ENCODE measurements around the gene PSMA3. TPM values are rescaled to one million over a fixed set of nuclear protein-coding genes. Genes with fewer than 3 reads are reported as not detected.
A peak's percentile ranks its signal among the peaks of the same experiment; 100 is the strongest.

PSMA3 gene
- total RNA-seq, 6 experiments from 2014 or later: 158 to 210 (median 187) TPM

DNA sequence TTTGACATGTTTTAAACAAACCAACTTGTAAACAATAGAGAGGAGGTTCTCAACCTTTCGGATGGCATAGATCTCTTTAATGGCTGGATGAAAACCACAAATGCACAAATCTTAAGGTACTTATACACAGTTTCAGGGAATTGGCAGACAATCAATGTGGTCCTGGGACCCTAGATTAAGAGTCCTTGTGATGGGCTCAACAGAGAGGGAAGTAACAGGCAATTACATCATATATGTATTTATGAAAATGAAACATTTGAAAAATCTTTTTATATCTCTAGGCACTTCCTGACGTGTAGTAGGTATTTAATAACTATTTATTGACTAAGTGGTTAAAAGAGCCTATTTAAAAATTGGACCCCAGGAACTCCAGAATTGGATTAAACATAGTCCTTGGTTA, 43.8 kb upstream of the PSMA3 start:
- Mint-ChIP-seq H3K4me3 (peak overlapping the region; percentile 99), H3K27me3 (ENCODE audit: insufficient read depth) (peaks cover 3% of the 10 kb centered on the region), H3K9me3 (no peaks in the 10 kb centered on the region), H3K27ac (peak overlapping the region; percentile 93), H3K36me3 (ENCODE audit: low read depth) (no peaks in the 10 kb centered on the region), H3K4me1 (ENCODE audit: low read depth) (peaks cover 19% of the 10 kb centered on the region)
- TF ChIP-seq, protein P1, sequence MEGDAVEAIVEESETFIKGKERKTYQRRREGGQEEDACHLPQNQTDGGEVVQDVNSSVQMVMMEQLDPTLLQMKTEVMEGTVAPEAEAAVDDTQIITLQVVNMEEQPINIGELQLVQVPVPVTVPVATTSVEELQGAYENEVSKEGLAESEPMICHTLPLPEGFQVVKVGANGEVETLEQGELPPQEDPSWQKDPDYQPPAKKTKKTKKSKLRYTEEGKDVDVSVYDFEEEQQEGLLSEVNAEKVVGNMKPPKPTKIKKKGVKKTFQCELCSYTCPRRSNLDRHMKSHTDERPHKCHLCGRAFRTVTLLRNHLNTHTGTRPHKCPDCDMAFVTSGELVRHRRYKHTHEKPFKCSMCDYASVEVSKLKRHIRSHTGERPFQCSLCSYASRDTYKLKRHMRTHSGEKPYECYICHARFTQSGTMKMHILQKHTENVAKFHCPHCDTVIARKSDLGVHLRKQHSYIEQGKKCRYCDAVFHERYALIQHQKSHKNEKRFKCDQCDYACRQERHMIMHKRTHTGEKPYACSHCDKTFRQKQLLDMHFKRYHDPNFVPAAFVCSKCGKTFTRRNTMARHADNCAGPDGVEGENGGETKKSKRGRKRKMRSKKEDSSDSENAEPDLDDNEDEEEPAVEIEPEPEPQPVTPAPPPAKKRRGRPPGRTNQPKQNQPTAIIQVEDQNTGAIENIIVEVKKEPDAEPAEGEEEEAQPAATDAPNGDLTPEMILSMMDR (IDR thresholded peaks at IDR 0.05): no peak
- no peak for DNase-seq

DNA sequence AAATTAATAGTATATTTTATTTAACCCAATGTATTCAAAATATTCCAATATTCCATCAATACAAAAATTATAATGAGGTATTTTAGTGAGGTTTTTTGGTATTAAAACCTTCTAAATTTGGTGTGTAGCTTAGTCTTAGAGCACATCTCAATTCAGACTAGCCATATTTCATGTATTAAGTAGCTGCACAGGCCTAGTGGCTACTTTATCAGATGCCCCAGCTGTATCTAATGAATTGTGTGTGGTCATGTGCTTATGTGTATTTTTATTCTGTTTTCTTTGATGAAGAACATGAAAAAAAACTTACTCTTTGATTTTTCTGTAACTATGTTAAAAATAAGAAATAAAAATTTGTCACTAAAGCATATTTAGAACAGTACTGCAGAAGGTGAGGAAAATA, 31.5 kb upstream of the PSMA3 start:
- Mint-ChIP-seq H3K36me3 (ENCODE audit: low read depth) (peaks cover 16% of the 10 kb centered on the region), H3K4me3 (no peak overlapping the region), H3K9me3 (no peaks in the 10 kb centered on the region), H3K27me3 (ENCODE audit: insufficient read depth) (no peaks in the 10 kb centered on the region), H3K4me1 (ENCODE audit: low read depth) (peaks cover 15% of the 10 kb centered on the region), H3K27ac (no peak overlapping the region)
- TF ChIP-seq, protein P1 (IDR thresholded peaks at IDR 0.05): no peak
- no peak for DNase-seq

DNA sequence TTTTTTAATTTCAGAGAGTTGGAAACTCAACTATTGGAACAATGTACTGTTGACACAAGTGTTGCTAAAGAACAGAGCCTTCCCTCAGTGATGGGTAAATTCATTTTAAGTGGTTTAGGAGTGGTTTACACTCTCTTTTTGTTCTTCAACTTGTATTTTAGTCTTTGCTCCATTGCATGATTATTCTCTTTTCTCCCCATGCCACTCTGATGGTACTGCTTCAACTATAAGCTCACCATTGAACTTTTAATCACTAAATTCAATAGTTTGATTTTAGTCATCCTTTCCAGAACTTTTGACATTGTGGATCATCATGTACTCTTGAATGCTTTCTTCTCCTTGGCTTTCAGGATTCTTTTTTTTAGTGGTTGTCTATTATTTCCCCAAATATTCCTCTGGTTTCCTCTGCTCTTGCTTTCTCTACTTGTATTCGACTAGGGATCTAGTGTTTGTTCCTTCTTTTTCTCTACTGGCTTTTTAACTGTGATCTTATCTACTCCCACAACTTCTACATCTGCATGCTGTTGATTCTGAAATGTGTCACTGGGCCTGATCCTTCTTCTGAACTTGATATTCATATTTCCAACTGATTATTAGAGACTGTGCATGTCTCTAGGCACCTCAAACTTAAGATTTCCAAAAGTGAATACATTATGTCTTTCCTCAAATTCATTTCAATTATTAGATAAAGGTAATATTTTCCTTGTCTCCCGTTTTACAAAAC, 29.3 kb upstream of the PSMA3 start:
- no peaks in the 10 kb centered on the region for H3K27me3 Mint-ChIP-seq (ENCODE audit: insufficient read depth)
- DNase-seq: no peak
- no peaks in the 10 kb centered on the region for H3K9me3 Mint-ChIP-seq
- H3K4me3 Mint-ChIP-seq: no peak overlapping the region
- H3K27ac Mint-ChIP-seq: no peak overlapping the region
- H3K36me3 Mint-ChIP-seq (ENCODE audit: low read depth): peaks cover 16% of the 10 kb centered on the region
- TF ChIP-seq, protein P1 (IDR thresholded peaks at IDR 0.05): no peak
- peaks cover 15% of the 10 kb centered on the region for H3K4me1 Mint-ChIP-seq (ENCODE audit: low read depth)

DNA sequence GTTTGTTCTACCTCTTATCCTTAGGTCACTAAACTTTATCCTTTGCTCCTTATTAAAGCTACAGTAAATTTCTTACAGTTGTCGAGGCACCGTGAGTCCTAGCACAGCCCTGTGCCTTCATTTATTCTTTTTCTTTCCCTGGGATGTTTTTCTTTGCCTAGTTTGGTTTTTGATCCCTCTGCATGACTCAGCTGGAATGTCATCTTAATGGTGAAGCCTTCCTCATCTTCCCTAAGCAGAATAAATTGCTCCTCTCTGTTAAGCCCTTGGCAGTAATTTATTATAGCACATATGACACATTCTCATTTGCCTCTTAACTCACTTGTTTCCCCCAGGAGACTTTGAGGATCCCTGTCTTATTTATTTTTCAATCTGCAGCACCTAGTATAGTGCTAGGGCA, 28.1 kb upstream of the PSMA3 start:
- Mint-ChIP-seq H3K36me3 (ENCODE audit: low read depth) (peaks cover 20% of the 10 kb centered on the region), H3K27ac (peak overlapping the region; percentile 32), H3K4me3 (no peak overlapping the region), H3K27me3 (ENCODE audit: insufficient read depth) (no peaks in the 10 kb centered on the region), H3K9me3 (no peaks in the 10 kb centered on the region), H3K4me1 (ENCODE audit: low read depth) (peaks cover 15% of the 10 kb centered on the region)
- DNase-seq: no peak
- TF ChIP-seq, protein P1 (IDR thresholded peaks at IDR 0.05): no peak

DNA sequence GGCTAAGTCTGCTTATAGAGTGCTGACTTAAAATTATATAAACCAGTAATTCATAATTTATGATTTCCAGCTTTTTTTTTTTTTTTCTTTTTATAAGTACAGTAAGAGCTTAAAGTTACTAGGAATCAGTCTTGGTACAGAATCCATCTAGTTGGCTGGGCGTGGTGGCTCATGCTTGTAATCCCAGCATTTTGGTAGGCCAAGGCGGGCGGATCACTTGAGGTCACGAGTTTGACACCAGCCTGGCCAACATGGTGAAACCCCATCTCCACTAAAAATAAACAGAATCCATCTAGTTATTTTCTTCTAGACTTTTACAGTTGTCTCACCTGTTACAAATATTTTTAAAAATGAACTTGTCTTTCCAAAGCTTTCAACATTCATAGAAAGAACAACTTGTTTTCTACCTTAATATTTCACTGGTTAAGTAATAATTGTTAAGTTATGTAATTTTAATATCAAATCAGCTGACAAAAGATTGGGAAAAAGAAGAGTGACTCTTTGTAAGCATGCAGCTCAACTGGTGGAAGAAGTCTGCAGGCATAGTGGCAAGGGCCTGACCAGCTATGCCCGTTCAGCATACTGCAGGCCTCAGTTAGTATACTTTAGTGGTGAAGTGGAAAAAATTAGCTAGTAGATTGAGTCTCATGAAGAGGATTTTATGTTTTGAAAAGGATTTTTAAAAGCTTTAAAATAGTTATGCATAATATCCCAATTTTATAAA, 17.4 kb upstream of the PSMA3 start:
- Mint-ChIP-seq H3K36me3 (ENCODE audit: low read depth) (peaks cover 12% of the 10 kb centered on the region; the same call in 1 of the 2 replicates), H3K4me1 (ENCODE audit: low read depth) (no peaks in the 10 kb centered on the region), H3K27me3 (ENCODE audit: insufficient read depth) (no peaks in the 10 kb centered on the region; the same call in 1 of the 2 replicates), H3K9me3 (no peaks in the 10 kb centered on the region), H3K27ac (no peak overlapping the region), H3K4me3 (no peak overlapping the region)
- TF ChIP-seq, protein P1 (IDR thresholded peaks at IDR 0.05): no peak
- no peak for DNase-seq
